CD4-positive, alpha-beta T cell treated with Interferon alpha-2 for 1 hour (primary cell): Measurements from ENCODE around the gene OGFOD2.

ENCODE experiments used
- DNase-seq, 2 donors: peaks; one replicate each; pipeline ENCODE4 v3.0.0-alpha.2; 2020 to 2022

The OGFOD2 gene

DNA sequence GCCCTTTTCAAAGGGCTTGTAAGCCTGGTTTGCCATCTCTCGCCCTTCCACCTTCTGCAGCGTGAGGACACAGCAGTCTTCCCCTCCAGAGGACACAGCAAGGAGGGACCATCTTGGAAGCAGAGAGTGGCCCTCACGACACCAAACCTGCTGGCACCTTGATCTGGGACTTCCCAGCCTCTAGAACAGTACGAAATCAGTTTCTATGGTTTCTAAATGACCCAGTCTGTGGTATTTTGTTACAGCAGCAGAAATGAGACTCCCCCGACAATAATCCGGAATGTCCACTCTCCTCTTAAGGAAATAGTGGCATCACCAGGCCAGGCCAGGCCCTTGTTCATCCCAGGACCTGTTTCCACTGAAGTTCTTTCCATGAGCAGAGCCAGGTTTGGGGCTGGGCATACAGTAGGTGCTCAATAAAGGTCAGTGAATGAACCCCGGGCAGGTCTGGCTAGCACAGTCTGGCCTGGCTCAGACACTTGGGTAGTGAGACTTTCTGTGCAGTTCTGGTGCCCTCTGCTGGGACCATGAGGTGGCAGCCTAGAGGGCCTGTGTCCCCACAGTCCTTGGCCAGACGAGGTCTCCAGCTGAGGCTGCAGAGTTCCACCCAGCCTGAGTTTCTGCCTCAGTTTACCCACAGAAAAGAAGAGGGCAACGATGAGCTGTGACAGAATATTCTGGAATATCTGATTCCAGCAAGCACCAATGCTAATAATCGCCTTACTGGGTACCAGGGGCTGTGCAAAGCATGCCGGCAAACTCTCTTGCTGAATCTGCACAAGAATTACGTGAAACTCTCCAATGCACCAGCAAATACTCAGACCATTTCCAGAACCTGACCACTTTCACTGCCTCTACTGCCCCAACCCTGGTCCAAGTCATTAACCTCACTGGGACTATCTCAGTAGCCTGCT is 22.8 kb upstream of the OGFOD2 start:
- DNase-seq = peak; percentile 78 to 82

GRCh38 chr12:122955156-122955555 is 19.9 kb upstream of the OGFOD2 start:
- no peak for DNase-seq

DNA sequence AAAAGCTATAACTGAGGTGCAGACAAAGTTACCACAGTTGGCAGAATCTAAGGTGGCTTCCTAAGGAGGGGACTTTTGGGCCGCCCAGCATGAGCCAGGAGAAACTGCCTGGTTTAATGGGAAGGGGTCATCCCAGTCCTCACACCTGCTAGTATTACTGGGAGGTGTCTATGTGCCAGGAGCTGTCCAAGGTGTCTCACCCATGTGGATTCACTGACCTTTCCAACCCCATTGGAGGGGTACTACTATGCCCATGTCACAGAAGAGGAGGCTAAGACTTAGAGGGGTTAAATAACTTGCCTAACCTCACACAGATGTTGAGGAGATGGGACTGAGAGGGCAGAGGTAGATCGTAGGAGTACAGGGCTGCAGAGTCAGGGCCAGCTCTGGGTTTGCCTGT is 19.0 kb upstream of the OGFOD2 start:
- DNase-seq = no peak

GRCh38 chr12:122958198-122958888 is 16.7 kb upstream of the OGFOD2 start:
- no peak for DNase-seq

DNA sequence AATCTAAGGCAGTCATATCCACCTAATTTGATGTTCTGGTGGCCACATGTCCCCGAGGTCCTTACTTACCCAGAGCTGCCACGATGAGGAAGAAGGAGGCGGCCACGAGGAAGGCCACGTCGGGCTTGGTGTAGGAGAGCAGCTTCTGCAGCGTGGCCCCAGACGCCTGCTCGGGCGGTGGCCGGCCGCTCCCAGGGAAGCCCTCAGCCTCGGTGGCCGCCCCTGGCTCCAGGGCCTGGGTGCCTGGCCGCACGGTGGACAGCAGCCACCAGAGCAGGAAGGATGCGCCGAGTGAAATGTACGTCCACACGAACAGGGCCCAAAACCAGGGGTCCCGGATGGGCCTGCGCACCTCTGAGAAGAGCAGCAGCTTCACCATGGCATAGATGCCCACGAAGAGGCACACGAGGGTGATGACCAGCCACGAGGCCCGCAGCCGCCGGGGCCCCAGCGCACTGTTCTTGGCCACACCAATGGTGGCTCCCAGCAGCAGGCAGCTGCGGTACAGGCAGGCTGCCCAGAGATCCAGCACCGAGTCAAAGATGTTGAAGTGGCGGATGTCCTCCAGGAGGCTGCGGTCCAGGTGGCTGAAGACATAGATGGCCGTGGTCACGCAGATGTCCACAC is 15.4 kb upstream of the OGFOD2 start:
- DNase-seq = no peak

DNA sequence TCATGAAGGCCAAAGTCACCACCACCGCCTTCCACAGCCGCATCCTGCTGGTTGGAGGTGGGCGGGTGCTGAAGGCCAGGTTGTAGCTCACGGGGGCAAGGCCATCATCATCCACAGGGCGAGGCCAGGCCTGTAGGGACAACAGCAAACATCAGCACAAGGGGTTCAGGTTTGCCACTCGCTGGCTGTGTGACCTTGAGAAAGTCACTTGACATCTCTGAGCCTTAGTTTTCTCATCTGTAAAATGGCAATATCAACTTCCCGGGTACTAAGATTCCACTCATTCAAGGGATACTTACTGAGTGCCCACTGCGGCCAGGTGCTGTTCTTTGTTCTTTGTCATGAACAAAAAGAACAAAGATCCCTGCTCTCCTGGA is 14.9 kb upstream of the OGFOD2 start:
- DNase-seq = no peak

- no peak for DNase-seq
Measured at GRCh38 chr12:122961531-122962329, 13.3 kb upstream of the OGFOD2 start.

GRCh38 chr12:122963941-122964265 is 11.1 kb upstream of the OGFOD2 start:
- no peak for DNase-seq

- DNase-seq = no peak
Measured at GRCh38 chr12:122964439-122965257, 10.4 kb upstream of the OGFOD2 start.

DNA sequence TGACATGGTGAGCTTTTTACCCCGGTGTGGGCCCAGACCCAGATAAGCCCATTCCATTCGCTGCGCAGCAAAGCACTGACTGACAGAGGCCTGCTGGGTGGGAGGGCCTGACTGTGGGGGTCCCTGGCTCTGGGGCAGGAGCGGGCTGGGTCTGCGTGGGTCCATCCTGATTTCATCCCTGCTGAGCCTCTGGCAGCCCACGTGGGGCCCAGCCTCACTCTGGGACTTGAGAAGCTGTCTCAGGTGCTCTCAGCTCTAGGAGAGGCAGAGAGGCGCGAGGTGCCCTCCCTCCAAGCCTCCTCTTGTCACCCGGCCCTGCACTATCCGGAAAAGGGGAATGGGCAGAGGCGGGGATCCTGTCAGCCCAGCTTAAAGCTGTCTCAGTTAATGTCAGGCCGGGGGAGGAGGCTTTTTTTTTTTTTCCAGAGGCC is 9.7 kb upstream of the OGFOD2 start:
- no peak for DNase-seq

- peak; percentile 92 to 97 for DNase-seq
Measured at GRCh38 chr12:122965851-122966742, 8.9 kb upstream of the OGFOD2 start, which contains the start of gene ABCB9. Gene ABCB9 (minus strand): TSS chr12:122966463. CDS start chr12:122960235, 6,228 bp downstream.

DNA sequence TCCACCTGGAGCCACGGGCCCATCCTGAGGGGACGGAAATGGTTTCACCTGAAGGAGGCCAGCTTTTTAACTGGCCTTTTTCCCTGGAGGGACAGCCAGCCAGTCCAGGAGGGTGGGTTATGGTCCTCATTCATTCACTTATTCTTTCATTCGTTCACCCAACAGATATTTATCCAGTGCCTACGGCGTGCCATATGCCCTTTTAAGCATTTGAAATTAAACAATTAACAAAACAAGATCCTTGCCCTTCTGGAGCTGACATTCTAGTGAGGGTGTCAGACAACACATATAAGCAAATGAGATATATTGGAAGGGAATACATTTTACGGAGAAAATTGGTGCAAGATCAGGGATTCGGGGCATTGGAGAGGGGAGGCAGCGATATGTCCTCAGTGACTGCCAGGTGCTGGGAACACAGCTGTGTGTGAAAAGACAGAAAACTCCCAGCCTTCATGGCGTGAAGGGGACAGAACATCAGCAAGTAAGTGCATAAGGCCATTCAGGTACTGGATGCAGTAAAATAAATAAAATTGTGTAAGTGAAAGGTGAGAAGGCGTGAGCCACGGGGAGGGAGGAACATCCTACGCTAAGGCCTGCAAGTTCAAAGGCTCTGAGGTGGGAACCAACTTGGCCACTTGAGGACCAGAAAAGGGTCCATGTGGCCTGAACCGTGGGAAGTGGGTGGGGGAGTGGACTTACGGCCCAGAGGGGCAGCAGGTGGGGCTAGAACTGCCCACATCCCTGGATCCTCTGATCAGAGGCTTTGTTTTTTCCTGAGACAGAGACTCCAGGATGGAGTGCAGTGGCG is 8.1 kb upstream of the OGFOD2 start:
- DNase-seq = no peak

DNA sequence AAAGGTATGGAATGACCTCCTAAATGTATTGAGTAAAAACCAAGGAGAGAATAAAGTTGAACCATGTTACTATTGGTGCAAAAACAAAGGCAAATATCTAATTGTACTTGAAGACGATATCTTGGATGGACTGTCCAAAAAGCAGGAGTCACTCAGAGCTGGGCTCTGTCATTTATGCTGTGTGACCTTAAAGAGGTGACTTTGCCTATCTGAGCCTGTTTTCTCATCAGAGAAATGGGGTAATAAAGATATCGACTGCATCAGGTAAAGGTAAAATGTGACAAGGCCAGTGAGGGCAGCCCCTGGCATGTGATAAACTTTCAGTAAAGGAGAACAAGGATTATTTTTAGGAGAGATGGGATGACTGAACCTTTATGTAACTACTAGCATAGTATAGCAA is 6.9 kb upstream of the OGFOD2 start:
- no peak for DNase-seq

- DNase-seq = no peak
Measured at GRCh38 chr12:122969676-122970075, 5.4 kb upstream of the OGFOD2 start.

GRCh38 chr12:122974274-122974891 is 661 bp upstream of the OGFOD2 start:
- DNase-seq = peak; percentile 97 to 99

DNA sequence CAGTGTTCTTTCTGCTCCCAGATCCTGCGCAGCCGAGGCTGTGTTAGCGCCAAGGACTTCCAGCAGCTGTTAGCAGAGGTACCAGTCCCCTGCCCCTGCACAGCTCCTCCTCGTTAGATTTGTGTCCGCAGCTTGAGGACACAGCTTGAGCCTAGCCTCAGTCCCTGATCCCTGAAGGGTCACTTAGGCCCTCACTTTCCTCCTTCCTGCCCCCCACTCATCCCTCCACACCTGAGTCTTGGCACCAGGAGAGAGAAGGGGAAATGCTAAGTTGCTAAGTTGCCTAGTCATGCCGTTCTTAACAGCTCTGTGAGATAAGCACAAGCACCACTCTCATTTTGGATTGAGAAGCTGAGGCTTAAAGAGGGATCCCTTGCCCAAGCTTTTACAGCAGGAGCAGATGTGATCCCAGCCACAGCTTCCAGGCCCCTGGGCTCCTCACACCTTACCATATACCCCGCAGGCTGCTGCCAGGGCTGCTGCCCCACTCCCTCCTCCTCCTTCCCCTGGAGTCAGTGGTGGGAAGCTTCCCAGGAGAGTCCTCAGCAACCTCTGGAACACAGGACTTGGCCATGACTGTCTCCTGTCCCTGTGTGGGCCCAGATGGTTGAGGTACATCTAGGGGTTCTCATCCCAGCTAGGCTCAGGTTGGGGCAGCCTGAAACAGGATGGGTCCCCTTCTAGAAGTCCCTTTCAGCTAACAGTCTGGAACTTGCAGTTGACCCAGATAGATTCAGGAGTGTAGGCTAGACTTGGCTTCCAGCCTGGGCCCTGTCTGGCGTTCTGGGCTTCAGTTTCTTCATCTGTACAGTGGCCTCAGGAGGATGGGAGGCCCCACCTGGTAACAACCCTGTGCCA is 975 bp downstream of the OGFOD2 start:
- no peak for DNase-seq

GRCh38 chr12:122976648-122976975 is 1.6 kb downstream of the OGFOD2 start:
- no peak for DNase-seq

GRCh38 chr12:122977153-122977552 is 2.1 kb downstream of the OGFOD2 start:
- no peak for DNase-seq
